ENCODE results near the gene SPRN.

Gene SPRN

GRCh38 chr10:133456041-133456951 is 31.9 kb upstream of the SPRN start:
- TF ChIP-seq CTCF (IDR thresholded peaks at IDR 0.05; ENCODE audit: control insufficient read depth, insufficient read depth, low read depth, low read length, missing control alignments) = no peak
- no peak for DNase-seq (ENCODE audit: low read depth)
- no peak overlapping the region for H3K4me3 ChIP-seq (ENCODE audit: control insufficient read depth, low read depth, low read length)

GRCh38 chr10:133455611-133456031 is 31.2 kb upstream of the SPRN start:
- no peak for DNase-seq (ENCODE audit: low read depth)
- TF ChIP-seq CTCF (IDR thresholded peaks at IDR 0.05; ENCODE audit: control insufficient read depth, insufficient read depth, low read depth, low read length, missing control alignments) = no peak
- no peak overlapping the region for H3K4me3 ChIP-seq (ENCODE audit: control insufficient read depth, low read depth, low read length)

GRCh38 chr10:133455196-133455595 is 30.8 kb upstream of the SPRN start:
- H3K4me3 ChIP-seq (ENCODE audit: control insufficient read depth, low read depth, low read length) = no peak overlapping the region
- TF ChIP-seq CTCF (IDR thresholded peaks at IDR 0.05; ENCODE audit: control insufficient read depth, insufficient read depth, low read depth, low read length, missing control alignments) = no peak
- no peak for DNase-seq (ENCODE audit: low read depth)

GRCh38 chr10:133454204-133454893 is 29.9 kb upstream of the SPRN start:
- H3K4me3 ChIP-seq (ENCODE audit: control insufficient read depth, low read depth, low read length) = no peak overlapping the region
- no peak for DNase-seq (ENCODE audit: low read depth)
- TF ChIP-seq CTCF (IDR thresholded peaks at IDR 0.05; ENCODE audit: control insufficient read depth, insufficient read depth, low read depth, low read length, missing control alignments) = no peak

- no peak for TF ChIP-seq CTCF (IDR thresholded peaks at IDR 0.05; ENCODE audit: control insufficient read depth, insufficient read depth, low read depth, low read length, missing control alignments)
- no peak for DNase-seq (ENCODE audit: low read depth)
- H3K4me3 ChIP-seq (ENCODE audit: control insufficient read depth, low read depth, low read length) = no peak within 1 kb of the TSS
These were observed 29.2 kb upstream of the SPRN start, which contains the start of gene SCART1 for GRCh38 chr10:133453516-133454203. Gene SCART1, plus strand, starts transcription at chr10:133453945. Its CDS starts 53 bp downstream, at chr10:133453998.

GRCh38 chr10:133452453-133452852 is 28.0 kb upstream of the SPRN start:
- no peak for TF ChIP-seq CTCF (IDR thresholded peaks at IDR 0.05; ENCODE audit: control insufficient read depth, insufficient read depth, low read depth, low read length, missing control alignments)
- no peak overlapping the region for H3K4me3 ChIP-seq (ENCODE audit: control insufficient read depth, low read depth, low read length)
- DNase-seq (ENCODE audit: low read depth) = no peak

Measured in AG09309 (cell line).